HepG2 (cell line): Measurements from ENCODE around the gene ACRBP. TPM values are rescaled to one million over a fixed set of nuclear protein-coding genes. Genes with fewer than 3 reads are reported as not detected.

Source experiments
- ATAC-seq: fragments of 200-7000 bp; cut with Tn5 transposase; 3 replicates; pipeline ENCODE4 v1.9.1; 2020; ENCODE audit warnings: mild to moderate bottlenecking, moderate library complexity
- BruUV-seq: library from RNA; stranded (reverse); fragments of 400-500 nt; replicated peaks from 2 replicates; lab custom pipeline; 2021; lab: Mats Ljungman, UMichigan
- CTCF ChIA-PET: fragments of 300-600 bp; formaldehyde crosslinking; extraction: SDS; loops from one replicate; lab custom pipeline; 2021; ENCODE audit warnings: low total read pairs, inconsistent platforms, low intra/inter-chr PET ratio; lab: Yijun Ruan, JAX
- POLR2A ChIA-PET: fragments of 350-600 bp; sonication (Branson Sonifier 250); formaldehyde crosslinking; loops from one replicate; lab custom pipeline; 2020; ENCODE audit warnings: antibody characterized with exemption, inconsistent platforms; lab: Yijun Ruan, JAX
- DNase-seq: peaks from one replicate; pipeline ENCODE4 v3.0.0-alpha.2; 2015; ENCODE audit warnings: low spot score
- FAIRE-seq: peaks from 3 replicates; lab custom pipeline; 2011; peaks lifted over from hg19 to GRCh38; lab: Jason Lieb, UNC
- H2AFZ ChIP-seq: one replicate; pipeline ENCODE4 v1.6.1; 2011; ENCODE audit warnings: low read length, inconsistent platforms
- H3K27ac ChIP-seq: fragments of 300-600 bp; 3 replicates; pipeline ENCODE4 v1.8.0; 2011; ENCODE audit warnings: mixed run types, mild to moderate bottlenecking, mixed read lengths, low read length, inconsistent platforms; ENCODE audit not compliant: insufficient read depth; ENCODE audit errors: extremely low read length
- H3K27me3 ChIP-seq, 2 experiments: fragments of 200-600 bp in 1 of 2; 2 replicates in 1 of 2; 3 replicates in 1 of 2; pipeline versions ENCODE4 v1.6.0 to v1.8.0; 2011; ENCODE audit warnings: low read length in 2 of 2, mild to moderate bottlenecking in 2 of 2, moderate library complexity in 2 of 2, inconsistent platforms in 1 of 2; ENCODE audit not compliant: insufficient read depth in 2 of 2, control insufficient read depth in 1 of 2
- H3K36me3 ChIP-seq, 2 experiments: fragments of 200-600 bp in 1 of 2; replicated peaks in 1 of 2; 2 replicates in 1 of 2; 3 replicates in 1 of 2; pipeline versions ENCODE4 v1.5.1 to v1.8.0; 2011; ENCODE audit warnings: low read length in 2 of 2, inconsistent platforms in 1 of 2; ENCODE audit not compliant: insufficient read depth in 2 of 2, control insufficient read depth in 1 of 2
- H3K4me1 ChIP-seq: 2 replicates; pipeline ENCODE4 v1.5.1; 2012; ENCODE audit warnings: low read length, inconsistent platforms; ENCODE audit not compliant: insufficient read depth
- H3K4me2 ChIP-seq: 2 replicates; pipeline ENCODE4 v1.6.0; 2011; ENCODE audit warnings: low read depth, low read length, inconsistent platforms
- H3K4me3 ChIP-seq, 3 experiments: fragments of 200-600 bp in 1 of 3; sonication (generic), shearing (Covaris generic) in 1 of 3; replicated peaks in 1 of 3; 2 replicates each; pipeline ENCODE4 v1.5.1; 2011 to 2016; ENCODE audit warnings: low read length in 3 of 3, inconsistent platforms in 2 of 3, low read depth in 2 of 3, mild to moderate bottlenecking in 2 of 3, control low read depth in 1 of 3, mixed read lengths in 1 of 3; ENCODE audit not compliant: insufficient read depth in 1 of 3
- H3K79me2 ChIP-seq: one replicate; pipeline ENCODE4 v1.6.1; 2011; ENCODE audit warnings: low read length, inconsistent platforms; ENCODE audit not compliant: insufficient read depth
- H3K9ac ChIP-seq: 2 replicates; pipeline ENCODE4 v1.6.0; 2011; ENCODE audit warnings: mild to moderate bottlenecking, low read depth, low read length, inconsistent platforms; ENCODE audit not compliant: insufficient read depth
- H3K9me3 ChIP-seq: 2 replicates; pipeline ENCODE4 v1.5.1; 2012; ENCODE audit warnings: mild to moderate bottlenecking, low read length
- H4K20me1 ChIP-seq: 2 replicates; pipeline ENCODE4 v1.6.0; 2011; ENCODE audit warnings: inconsistent platforms, mild to moderate bottlenecking, low read length, moderate library complexity; ENCODE audit not compliant: insufficient read depth
- CEBPB ChIP-seq: IDR thresholded peaks from 2 replicates; pipeline ENCODE4 v1.6.1; 2011; ENCODE audit warnings: low read depth, low read length, improper control_type of control experiment, borderline replicate concordance
- DMAP1 ChIP-seq: IDR thresholded peaks from 2 replicates; pipeline ENCODE4 v1.6.1; 2016
- ELF1 ChIP-seq: sonication (generic); formaldehyde crosslinking; IDR thresholded peaks from 2 replicates; pipeline ENCODE4 v1.4.0; 2020; ENCODE audit warnings: missing genetic modification reagents
- MLXIP ChIP-seq: sonication (generic); formaldehyde crosslinking; IDR thresholded peaks from 2 replicates; pipeline ENCODE4 v1.9.0; 2021; ENCODE audit warnings: missing genetic modification reagents, borderline replicate concordance
- POGZ ChIP-seq: sonication (generic); formaldehyde crosslinking; IDR thresholded peaks from 2 replicates; pipeline ENCODE4 v1.4.0; 2020; ENCODE audit warnings: mild to moderate bottlenecking, missing genetic modification reagents
- POLR2G ChIP-seq: fragments of 200-400 bp; formaldehyde crosslinking; IDR thresholded peaks from 2 replicates; pipeline ENCODE4 v1.6.1; 2018; ENCODE audit warnings: mild to moderate bottlenecking, low read depth, low read length, moderate library complexity
- RBM22 ChIP-seq: fragments of 200-400 bp; formaldehyde crosslinking; optimal IDR thresholded peaks from 2 replicates; pipeline ENCODE3; 2017; ENCODE audit warnings: mild to moderate bottlenecking, low read length, moderate library complexity
- ZNF160 ChIP-seq: sonication (generic); formaldehyde crosslinking; IDR thresholded peaks from 2 replicates; pipeline ENCODE4 v1.8.0; 2022; ENCODE audit warnings: mild to moderate bottlenecking, inconsistent platforms, missing genetic modification reagents
- ZNF33A ChIP-seq: sonication (generic); formaldehyde crosslinking; IDR thresholded peaks from 2 replicates; pipeline ENCODE4 v1.5.1; 2020; ENCODE audit warnings: missing genetic modification reagents, mild to moderate bottlenecking, moderate library complexity, borderline replicate concordance
- WGBS: methylation state at CpG from one replicate; pipeline ENCODE4 v1.1.6; 2017; ENCODE audit warnings: low lambda C conversion rate; 5-methylcytosine and 5-hydroxymethylcytosine counted together
- in situ Hi-C: cut with HindIII; loops from 2 replicates; pipeline ENCODE4 v1.10.0; 2017; ENCODE audit warnings: low pct_unique_long_range_greater_than_20kb; ENCODE audit not compliant: extremely low pct_ligation_motif_present
- intact Hi-C: fragments of 100-400 bp; cut with micrococcal nuclease; formaldehyde crosslinking; loops from one replicate; pipeline ENCODE4 v1.10.0; 2022; ENCODE audit not compliant: unreplicated experiment
- polyA plus RNA-seq, 8 experiments: library from polyadenylated mRNA; depleted of rRNA in 3 of 8; stranded (reverse) in 7 of 8; unstranded in 1 of 8; fragments of >200 nt; fragmentation: Illumina TruSeq in 4 of 8; extraction: Trizol in 4 of 8; gene quantifications; 2 replicates each; pipeline versions ENCODE4 v1.2.1 to v1.2.3, GENCODE V29; 2011 to 2016; ENCODE audit warnings: low read depth in 4 of 8, missing spikeins in 1 of 8, mixed read lengths in 1 of 8; ENCODE audit not compliant: insufficient read depth in 1 of 8
- total RNA-seq, 5 experiments: library from RNA; depleted of rRNA; stranded (reverse); fragments of >200 nt; fragmentation: Illumina TruSeq; extraction: Trizol; gene quantifications; 2 replicates each; pipeline ENCODE4 v1.2.3, GENCODE V29; 2016; ENCODE audit warnings: low read depth in 1 of 5
- TF ChIP-seq, protein P1 (sequence below): sonication (generic); formaldehyde crosslinking; IDR thresholded peaks from 2 replicates; pipeline ENCODE4 v1.4.0; 2020; ENCODE audit warnings: mild to moderate bottlenecking, missing genetic modification reagents

The ACRBP gene
- total and polyA plus RNA-seq, 2 of the 13 experiments (the other 11 are each of a cell fraction or from before 2014, with no cell fraction given): 0.46 TPM; not detected in 1

DNA sequence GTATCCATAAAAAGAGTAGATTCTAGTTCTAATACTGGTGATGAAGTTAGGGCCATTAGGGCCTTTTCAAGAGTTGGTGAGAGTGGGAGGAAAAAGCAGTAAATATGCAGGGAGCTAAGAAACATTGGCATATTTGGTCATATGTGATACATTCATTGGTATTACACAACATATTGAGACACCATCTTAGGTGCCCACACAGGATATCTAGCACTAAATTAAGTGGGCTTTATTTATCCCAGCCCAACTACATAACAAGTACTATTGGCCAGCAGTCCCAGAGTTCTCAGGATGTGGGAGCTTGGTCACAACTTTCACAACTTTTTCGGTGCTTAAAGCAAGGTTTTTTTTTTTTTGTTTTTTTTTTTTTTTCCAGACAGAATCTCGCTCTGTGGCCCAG, 17.7 kb upstream of the ACRBP start:
- no peak for DNase-seq
- TF ChIP-seq ZNF33A (CRISPR knock-in tag): no peak
- 0 out of 2 replicates have a peak, but pooled peaks have one; percentile 25 for TF ChIP-seq CEBPB
- TF ChIP-seq RBM22: peak; percentile 83
- TF ChIP-seq POLR2G: 0 out of 2 replicates have a peak, but pooled peaks have one; percentile 7
- TF ChIP-seq ELF1 (CRISPR knock-in tag): no peak
- in situ Hi-C loops: loop anchor here (5.0 kb wide), 1 partner anchor 32 kb away; no protein-coding TSS in a partner anchor
- intact Hi-C loops: no loop called here
- 97% methylated on average over 2 of the region's 2 CpGs for WGBS
- Histone ChIP-seq H4K20me1 (no peaks in the 10 kb centered on the region), H3K9me3 (no peaks in the 10 kb centered on the region), H3K9ac (no peak overlapping the region), H2AFZ (no peak overlapping the region), H3K36me3 (peaks cover 5 to 30% of the 10 kb centered on the region in 2 experiments), H3K27ac (no peak overlapping the region), H3K4me1 (peaks cover 18% of the 10 kb centered on the region), H3K27me3 (no peaks in the 10 kb centered on the region; a peak in 1 of 5 replicates), H3K4me3 (no peak overlapping the region), H3K79me2 (peaks cover 7% of the 10 kb centered on the region), H3K4me2 (no peak overlapping the region)
- ChIA-PET POLR2A (interaction anchor here (2.9 to 3.4 kb wide), 2 partner anchors 24 to 59 kb away, joined by 10 to 19 read pairs; partner anchors contain the start of genes COPS7A and ZNF384), CTCF (no interaction called here)
- no TSS peak for BruUV-seq
- no peak for FAIRE-seq
- ATAC-seq: no peak

DNA sequence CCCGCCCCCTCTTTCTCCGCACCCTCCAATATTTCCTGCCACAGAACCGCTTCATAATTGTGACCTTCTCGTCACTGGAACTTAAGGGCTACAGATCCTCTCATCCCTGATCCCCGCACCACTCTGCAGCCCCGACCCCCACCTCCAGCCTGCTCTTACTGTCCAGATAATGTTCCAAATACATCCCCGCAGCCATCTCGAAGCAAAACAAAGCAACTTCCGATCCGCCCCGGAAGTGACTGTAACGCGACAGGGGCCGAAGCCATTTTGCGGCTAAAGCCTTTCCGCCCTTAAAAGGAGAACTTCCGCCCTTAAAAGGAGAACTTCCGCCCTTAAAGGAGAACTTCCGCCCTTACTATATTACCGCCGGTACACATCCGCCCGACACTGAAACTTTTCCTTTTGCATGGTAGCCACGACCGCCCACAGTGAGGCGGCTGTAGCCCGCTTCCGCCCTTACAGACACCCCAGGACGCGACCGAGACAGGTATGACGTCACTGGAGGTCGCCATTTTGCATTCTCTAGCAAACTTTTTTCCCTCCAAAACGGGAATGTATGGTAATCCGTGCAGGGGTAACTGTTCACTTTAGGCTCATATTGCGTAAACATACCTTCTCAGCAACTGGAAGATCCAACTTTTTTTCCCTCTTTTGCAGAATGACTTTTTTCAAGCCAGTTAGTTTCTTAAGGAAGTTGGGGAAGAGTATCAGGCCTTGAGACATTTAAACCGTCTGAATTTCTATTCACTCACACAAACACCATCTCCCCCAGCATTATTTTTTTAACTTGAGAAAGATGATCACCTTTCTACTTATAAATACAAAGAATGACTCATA, 15.9 kb upstream of the ACRBP start, which contains the start of gene ING4:
ING4 (minus strand) TSS at position 214 of the 837 bp plus-strand sequence; CDS start at position 196, 18 bp downstream.
- Histone ChIP-seq H2AFZ (peak within 1 kb of the TSS; percentile 99), H3K4me3 (peak within 1 kb of the TSS; percentile 77 to 92 (median 87)), H3K79me2 (peaks cover 7% of the 10 kb centered on the region), H3K27me3 (no peaks in the 10 kb centered on the region; a peak in 1 of 5 replicates), H3K4me2 (peak within 1 kb of the TSS; percentile 79), H3K27ac (peak within 1 kb of the TSS; percentile 72), H4K20me1 (no peaks in the 10 kb centered on the region), H3K4me1 (peaks cover 18% of the 10 kb centered on the region), H3K9me3 (no peaks in the 10 kb centered on the region), H3K36me3 (peaks cover 1 to 14% of the 10 kb centered on the region in 2 experiments; a peak in 4 of 5 replicates), H3K9ac (peak within 1 kb of the TSS; percentile 81)
- BruUV-seq: no TSS peak
- intact Hi-C loops (loop anchor here (1.0 to 2.0 kb wide), 2 partner anchors 26 to 46 kb away; partner anchors contain the start of gene ZNF384), in situ Hi-C loops (loop anchor here (5.0 kb wide), 1 partner anchor 34 kb away; no protein-coding TSS in a partner anchor)
- DNase-seq (peak; percentile 99), FAIRE-seq (peak; percentile 90), ATAC-seq (peak; percentile 99)
- 2% methylated on average over 24 of the region's 37 CpGs for WGBS
- ChIA-PET CTCF (no interaction called here), POLR2A (interaction anchor here (3.4 kb wide), 1 partner anchor 26 kb away, joined by 19 read pairs; the partner anchor contains the start of gene ZNF384)
- TF ChIP-seq ZNF160 (CRISPR knock-in tag) (0 out of 2 replicates have a peak, but pooled peaks have one; percentile 20), POGZ (CRISPR knock-in tag) (peak; percentile 81), MLXIP (CRISPR knock-in tag) (no peak), DMAP1 (CRISPR knock-in tag) (peak; percentile 66)
- TF ChIP-seq, protein P1, sequence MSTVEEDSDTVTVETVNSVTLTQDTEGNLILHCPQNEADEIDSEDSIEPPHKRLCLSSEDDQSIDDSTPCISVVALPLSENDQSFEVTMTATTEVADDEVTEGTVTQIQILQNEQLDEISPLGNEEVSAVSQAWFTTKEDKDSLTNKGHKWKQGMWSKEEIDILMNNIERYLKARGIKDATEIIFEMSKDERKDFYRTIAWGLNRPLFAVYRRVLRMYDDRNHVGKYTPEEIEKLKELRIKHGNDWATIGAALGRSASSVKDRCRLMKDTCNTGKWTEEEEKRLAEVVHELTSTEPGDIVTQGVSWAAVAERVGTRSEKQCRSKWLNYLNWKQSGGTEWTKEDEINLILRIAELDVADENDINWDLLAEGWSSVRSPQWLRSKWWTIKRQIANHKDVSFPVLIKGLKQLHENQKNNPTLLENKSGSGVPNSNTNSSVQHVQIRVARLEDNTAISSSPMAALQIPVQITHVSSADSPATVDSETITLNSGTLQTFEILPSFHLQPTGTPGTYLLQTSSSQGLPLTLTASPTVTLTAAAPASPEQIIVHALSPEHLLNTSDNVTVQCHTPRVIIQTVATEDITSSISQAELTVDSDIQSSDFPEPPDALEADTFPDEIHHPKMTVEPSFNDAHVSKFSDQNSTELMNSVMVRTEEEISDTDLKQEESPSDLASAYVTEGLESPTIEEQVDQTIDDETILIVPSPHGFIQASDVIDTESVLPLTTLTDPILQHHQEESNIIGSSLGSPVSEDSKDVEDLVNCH (CRISPR knock-in tag): no peak
